Gastroesophageal sphincter (tissue), 3 donors: ENCODE measurements around the gene TCAIM.

Experiments
- POLR2A ChIP-seq, 2 donors: fragments of 450-650 bp; IDR thresholded peaks; one replicate each; pipeline ENCODE4 v1.6.1; 2017; ENCODE audit warnings: antibody characterized with exemption in 2 of 2, mild to moderate bottlenecking in 2 of 2, moderate library complexity in 1 of 2
- POLR2AphosphoS5 ChIP-seq: sonication (generic); formaldehyde crosslinking; IDR thresholded peaks from one replicate; pipeline ENCODE4 v1.6.1; 2017; ENCODE audit warnings: antibody characterized with exemption
- TF ChIP-seq, protein P1 (sequence below), 4 experiments: fragments of 200-600 bp in 2 of 4; fragments of 450-650 bp in 2 of 4; sonication (generic) in 1 of 4; IDR thresholded peaks; one replicate each; pipeline ENCODE4 v1.5.1; 2017 to 2019; ENCODE audit warnings: antibody characterized with exemption in 4 of 4, mild to moderate bottlenecking in 2 of 4, moderate library complexity in 2 of 4

DNA sequence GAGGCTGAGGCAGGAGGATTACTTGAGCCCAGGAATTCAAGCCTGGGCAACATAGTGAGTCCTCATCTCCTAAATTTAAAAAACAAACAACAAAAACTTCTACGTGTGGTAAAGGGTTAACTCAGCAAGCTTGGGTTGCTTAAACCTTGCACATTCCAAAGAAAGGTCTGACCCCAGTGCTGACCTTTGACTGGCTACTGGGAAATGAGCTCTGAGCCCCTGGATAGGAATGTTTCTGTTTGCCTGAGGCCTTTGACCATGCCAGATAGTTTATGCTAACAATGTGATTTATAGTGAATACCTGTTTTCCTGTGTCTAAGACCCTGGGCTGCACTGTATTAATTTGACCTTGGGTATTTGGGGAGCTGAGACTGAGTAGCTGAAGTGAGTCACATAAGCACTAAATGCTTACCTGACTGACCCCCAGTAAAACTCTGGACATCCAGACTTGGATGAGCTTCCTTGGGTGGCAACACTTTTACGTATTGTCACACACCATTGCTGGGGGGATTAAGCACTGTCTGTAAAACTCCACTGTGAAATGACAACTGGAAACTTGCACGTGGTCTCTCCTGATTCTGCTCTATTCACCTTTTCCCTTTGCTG, 20.7 kb downstream of the TCAIM start:
- TF ChIP-seq POLR2A (IDR thresholded peaks at IDR 0.05): no peak
- TF ChIP-seq, protein P1, sequence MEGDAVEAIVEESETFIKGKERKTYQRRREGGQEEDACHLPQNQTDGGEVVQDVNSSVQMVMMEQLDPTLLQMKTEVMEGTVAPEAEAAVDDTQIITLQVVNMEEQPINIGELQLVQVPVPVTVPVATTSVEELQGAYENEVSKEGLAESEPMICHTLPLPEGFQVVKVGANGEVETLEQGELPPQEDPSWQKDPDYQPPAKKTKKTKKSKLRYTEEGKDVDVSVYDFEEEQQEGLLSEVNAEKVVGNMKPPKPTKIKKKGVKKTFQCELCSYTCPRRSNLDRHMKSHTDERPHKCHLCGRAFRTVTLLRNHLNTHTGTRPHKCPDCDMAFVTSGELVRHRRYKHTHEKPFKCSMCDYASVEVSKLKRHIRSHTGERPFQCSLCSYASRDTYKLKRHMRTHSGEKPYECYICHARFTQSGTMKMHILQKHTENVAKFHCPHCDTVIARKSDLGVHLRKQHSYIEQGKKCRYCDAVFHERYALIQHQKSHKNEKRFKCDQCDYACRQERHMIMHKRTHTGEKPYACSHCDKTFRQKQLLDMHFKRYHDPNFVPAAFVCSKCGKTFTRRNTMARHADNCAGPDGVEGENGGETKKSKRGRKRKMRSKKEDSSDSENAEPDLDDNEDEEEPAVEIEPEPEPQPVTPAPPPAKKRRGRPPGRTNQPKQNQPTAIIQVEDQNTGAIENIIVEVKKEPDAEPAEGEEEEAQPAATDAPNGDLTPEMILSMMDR (IDR thresholded peaks at IDR 0.05): no peak
- TF ChIP-seq POLR2AphosphoS5: no peak
